Lung (tissue), 12 donors: ENCODE measurements around the gene PTPRN2. TPM values are rescaled to one million over a fixed set of nuclear protein-coding genes. Genes with fewer than 3 reads are reported as not detected.

Experiments used
- ATAC-seq: fragments of 200-7000 bp; cut with Tn5 transposase; one replicate; pipeline ENCODE4 v1.9.1; 2020; ENCODE audit warnings: moderate number of reproducible peaks; ENCODE audit not compliant: insufficient read depth, low FRiP score
- DNase-seq, 3 donors: peaks; one replicate each; pipeline ENCODE4 v3.0.0-alpha.2; 2013 to 2017
- H3K27ac ChIP-seq, 2 donors: one replicate each; pipeline ENCODE4 v1.5.1; 2013; ENCODE audit warnings: mild to moderate bottlenecking in 2 of 2, moderate library complexity in 2 of 2, control low read depth in 1 of 2, inconsistent platforms in 1 of 2, low read depth in 1 of 2, low read length in 1 of 2
- H3K27me3 ChIP-seq, 3 donors: one replicate each; pipeline ENCODE4 v1.5.1; 2013; ENCODE audit warnings: low read length in 2 of 3; ENCODE audit not compliant: control insufficient read depth in 3 of 3, insufficient read depth in 3 of 3
- H3K36me3 ChIP-seq, 4 donors: one replicate each; pipeline ENCODE4 v1.5.1; 2013; ENCODE audit warnings: low read length in 4 of 4, mild to moderate bottlenecking in 1 of 4, moderate library complexity in 1 of 4; ENCODE audit not compliant: control insufficient read depth in 4 of 4, insufficient read depth in 4 of 4
- H3K4me1 ChIP-seq, 5 donors: one replicate each; pipeline ENCODE4 v1.5.1; 2013; ENCODE audit warnings: low read length in 5 of 5, mild to moderate bottlenecking in 2 of 5, moderate library complexity in 1 of 5; ENCODE audit not compliant: control insufficient read depth in 5 of 5, insufficient read depth in 5 of 5
- H3K4me3 ChIP-seq: one replicate; pipeline ENCODE4 v1.5.1; 2013; ENCODE audit warnings: mild to moderate bottlenecking, control low read depth, moderate library complexity
- H3K9ac ChIP-seq, 2 donors: one replicate each; pipeline ENCODE4 v1.5.1; 2013; ENCODE audit warnings: low read length in 2 of 2, control low read depth in 1 of 2; ENCODE audit not compliant: insufficient read depth in 1 of 2
- H3K9me3 ChIP-seq, 4 donors: one replicate each; pipeline ENCODE4 v1.5.1; 2013; ENCODE audit warnings: low read length in 3 of 4, mild to moderate bottlenecking in 1 of 4, moderate library complexity in 1 of 4; ENCODE audit not compliant: control insufficient read depth in 4 of 4, insufficient read depth in 3 of 4
- CTCF ChIP-seq: IDR thresholded peaks from 2 replicates; pipeline ENCODE4 v1.5.1; 2012; ENCODE audit warnings: mild to moderate bottlenecking; ENCODE audit errors: control extremely low read depth, extremely low read depth
- WGBS, 2 donors: extraction: QIAGEN DNeasy Blood & Tissue Kit; methylation state at CpG; one replicate each; pipeline ENCODE4 v1.1.7; 2013; 5-methylcytosine and 5-hydroxymethylcytosine counted together
- polyA plus RNA-seq, 2 donors: library from polyadenylated mRNA; stranded (reverse); fragments of 200-250 nt; gene quantifications; one replicate each; pipeline ENCODE4 v1.2.1, GENCODE V29; 2013
- total RNA-seq, 2 donors: library from RNA; depleted of rRNA in 1 of 2; stranded (reverse); fragments of >200 nt in 1 of 2; gene quantifications; one replicate each; pipeline ENCODE4 v1.2.1, GENCODE V29; 2014 to 2021
- donor health status: control.
- donor health status: control.
- donor health status: Bipolar disorder and iron deficiency.
- donor health status: healthy.
- donor health status: DM: yes; HTN: yes; CAD: no.

The PTPRN2 gene
- total and polyA plus RNA-seq, 4 donors = 2.1 to 7.4 (median 4.4) TPM

- H3K9me3 ChIP-seq = peaks cover 0 to 3% (median 0%) of the 10 kb centered on the region in 4 donors
- H3K36me3 ChIP-seq = no peaks in the 10 kb centered on the region
- H3K9ac ChIP-seq = no peak overlapping the region
- DNase-seq (peak in 2 of 3 donors; percentile 59 to 77), ATAC-seq (peak; percentile 14)
- H3K27ac ChIP-seq = peak overlapping the region in 1 of 2 donors; percentile 13
- TF ChIP-seq CTCF = no peak
- H3K4me1 ChIP-seq = peaks cover 0 to 17% (median 6%) of the 10 kb centered on the region in 5 donors
- H3K4me3 ChIP-seq = no peak overlapping the region
- WGBS, 2 donors = 50 to 77% methylated on average over 10 of the region's 10 CpGs
- H3K27me3 ChIP-seq = no peaks in the 10 kb centered on the region
Measured at GRCh38 chr7:158396982-158397862, 190.4 kb downstream of the PTPRN2 start.

GRCh38 chr7:158396301-158396905 is 191.2 kb downstream of the PTPRN2 start:
- no peaks in the 10 kb centered on the region for H3K27me3 ChIP-seq
- no peak overlapping the region for H3K4me3 ChIP-seq
- peak; percentile 20 for ATAC-seq
- H3K9ac ChIP-seq = no peak overlapping the region
- DNase-seq = peak in 2 of 3 donors; percentile 31 to 44
- TF ChIP-seq CTCF = no peak
- no peaks in the 10 kb centered on the region for H3K36me3 ChIP-seq
- WGBS, 2 donors = 56 to 61% methylated on average over 17 of the region's 17 CpGs
- H3K4me1 ChIP-seq = peaks cover 0 to 17% (median 6%) of the 10 kb centered on the region in 5 donors
- H3K9me3 ChIP-seq = peaks cover 0 to 3% (median 0%) of the 10 kb centered on the region in 4 donors
- H3K27ac ChIP-seq = peak overlapping the region in 1 of 2 donors; percentile 20

GRCh38 chr7:158395780-158396278 is 191.8 kb downstream of the PTPRN2 start:
- H3K9ac ChIP-seq = no peak overlapping the region
- peaks cover 0 to 17% (median 6%) of the 10 kb centered on the region in 5 donors for H3K4me1 ChIP-seq
- no peaks in the 10 kb centered on the region for H3K36me3 ChIP-seq
- no peaks in the 10 kb centered on the region for H3K27me3 ChIP-seq
- no peak for DNase-seq
- TF ChIP-seq CTCF = no peak
- ATAC-seq = no peak
- no peak overlapping the region for H3K4me3 ChIP-seq
- 71 to 72% methylated on average over 28 of the region's 28 CpGs for WGBS, 2 donors
- peaks cover 0 to 3% (median 0%) of the 10 kb centered on the region in 4 donors for H3K9me3 ChIP-seq
- H3K27ac ChIP-seq = no peak overlapping the region
